ENCODE results near the gene ATP13A5. TPM values are rescaled to one million over a fixed set of nuclear protein-coding genes. Genes with fewer than 3 reads are reported as not detected.

The ATP13A5 gene
- total RNA-seq, 1 donor, result not detected

DNA sequence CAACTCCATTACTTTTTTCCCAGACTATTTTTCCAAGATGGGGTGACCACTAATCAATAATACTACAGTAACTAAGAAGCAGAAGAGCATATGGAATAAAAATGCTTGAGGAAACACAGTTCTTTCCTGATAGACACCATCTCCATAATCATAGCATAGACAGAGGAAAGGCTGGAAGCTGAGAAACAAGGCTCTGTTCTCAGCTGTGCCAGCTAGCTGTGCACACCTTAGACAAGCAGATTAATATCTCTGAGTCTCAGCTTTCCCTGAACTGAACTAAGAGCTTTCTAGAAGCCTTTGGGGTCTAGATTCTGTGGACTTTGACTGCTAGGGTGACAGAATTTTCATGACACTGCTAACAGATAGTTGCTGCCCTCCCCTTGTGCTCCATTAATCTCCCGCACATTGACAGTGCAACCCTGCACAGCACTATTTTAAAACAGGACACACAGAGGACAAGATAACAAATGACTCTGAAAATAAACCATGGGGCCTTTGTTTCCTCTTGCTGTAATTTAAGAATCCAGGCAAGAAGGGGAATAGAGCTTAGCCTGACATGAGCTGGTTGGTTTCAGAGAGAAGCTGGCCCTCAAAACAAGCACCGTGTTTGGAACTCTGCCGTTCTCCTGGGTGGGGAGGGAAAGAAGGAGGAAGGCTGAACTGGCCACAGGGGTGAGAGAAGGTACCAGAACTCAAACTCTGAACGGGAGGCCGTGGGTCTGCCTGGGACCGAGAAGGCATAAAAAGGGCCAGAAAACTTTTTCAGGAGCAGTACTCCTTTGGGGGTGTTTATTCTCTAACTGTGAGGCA is 67.4 kb downstream of the ATP13A5 start:
- no peak overlapping the region for H3K4me3 ChIP-seq (ENCODE audit: low read depth, low read length)
- TF ChIP-seq, protein P1, sequence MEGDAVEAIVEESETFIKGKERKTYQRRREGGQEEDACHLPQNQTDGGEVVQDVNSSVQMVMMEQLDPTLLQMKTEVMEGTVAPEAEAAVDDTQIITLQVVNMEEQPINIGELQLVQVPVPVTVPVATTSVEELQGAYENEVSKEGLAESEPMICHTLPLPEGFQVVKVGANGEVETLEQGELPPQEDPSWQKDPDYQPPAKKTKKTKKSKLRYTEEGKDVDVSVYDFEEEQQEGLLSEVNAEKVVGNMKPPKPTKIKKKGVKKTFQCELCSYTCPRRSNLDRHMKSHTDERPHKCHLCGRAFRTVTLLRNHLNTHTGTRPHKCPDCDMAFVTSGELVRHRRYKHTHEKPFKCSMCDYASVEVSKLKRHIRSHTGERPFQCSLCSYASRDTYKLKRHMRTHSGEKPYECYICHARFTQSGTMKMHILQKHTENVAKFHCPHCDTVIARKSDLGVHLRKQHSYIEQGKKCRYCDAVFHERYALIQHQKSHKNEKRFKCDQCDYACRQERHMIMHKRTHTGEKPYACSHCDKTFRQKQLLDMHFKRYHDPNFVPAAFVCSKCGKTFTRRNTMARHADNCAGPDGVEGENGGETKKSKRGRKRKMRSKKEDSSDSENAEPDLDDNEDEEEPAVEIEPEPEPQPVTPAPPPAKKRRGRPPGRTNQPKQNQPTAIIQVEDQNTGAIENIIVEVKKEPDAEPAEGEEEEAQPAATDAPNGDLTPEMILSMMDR (IDR thresholded peaks at IDR 0.05; ENCODE audit: insufficient read depth, low read length), result no peak
- DNase-seq (ENCODE audit: low read depth), result no peak

GRCh38 chr3:193305356-193305755 is 73.2 kb downstream of the ATP13A5 start:
- H3K4me3 ChIP-seq (ENCODE audit: low read depth, low read length), result no peak overlapping the region
- DNase-seq (ENCODE audit: low read depth), result no peak
- TF ChIP-seq, protein P1 (IDR thresholded peaks at IDR 0.05; ENCODE audit: insufficient read depth, low read length), result no peak

GRCh38 chr3:193301433-193301832 is 77.1 kb downstream of the ATP13A5 start:
- no peak overlapping the region for H3K4me3 ChIP-seq (ENCODE audit: low read depth, low read length)
- peak; percentile 33 for DNase-seq (ENCODE audit: low read depth)
- TF ChIP-seq, protein P1 (IDR thresholded peaks at IDR 0.05; ENCODE audit: insufficient read depth, low read length), result no peak

DNA sequence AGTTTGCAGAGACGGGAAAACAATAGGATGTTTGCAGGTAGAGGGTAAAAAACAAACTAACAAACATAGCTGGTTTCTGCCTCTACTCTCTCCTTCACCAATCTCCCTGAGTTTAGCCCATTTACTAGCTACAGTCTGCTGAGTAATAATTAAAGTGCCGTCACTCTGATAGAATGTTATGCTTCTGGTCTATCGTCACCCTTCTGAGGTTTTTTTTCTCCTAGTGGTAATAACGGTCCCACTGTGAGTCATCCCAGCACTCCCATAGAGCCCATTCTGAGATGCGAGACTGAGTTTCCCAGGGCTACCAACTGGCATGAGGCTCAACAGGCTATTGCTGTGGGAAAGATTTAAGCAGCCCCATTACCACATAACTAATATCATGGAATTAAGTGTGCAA is 81.1 kb downstream of the ATP13A5 start:
- TF ChIP-seq, protein P1 (IDR thresholded peaks at IDR 0.05; ENCODE audit: insufficient read depth, low read length), result no peak
- no peak overlapping the region for H3K4me3 ChIP-seq (ENCODE audit: low read depth, low read length)
- DNase-seq (ENCODE audit: low read depth), result no peak

- no peak overlapping the region for H3K4me3 ChIP-seq (ENCODE audit: low read depth, low read length)
- DNase-seq (ENCODE audit: low read depth), result no peak
- TF ChIP-seq, protein P1 (IDR thresholded peaks at IDR 0.05; ENCODE audit: insufficient read depth, low read length), result no peak
These were observed 82.6 kb downstream of the ATP13A5 start for GRCh38 chr3:193295985-193296384.

- no peak for DNase-seq (ENCODE audit: low read depth)
- TF ChIP-seq, protein P1 (IDR thresholded peaks at IDR 0.05; ENCODE audit: insufficient read depth, low read length), result no peak
- H3K4me3 ChIP-seq (ENCODE audit: low read depth, low read length), result no peak overlapping the region
These were observed 86.2 kb downstream of the ATP13A5 start for GRCh38 chr3:193292386-193292785.

Data from fibroblast of the aortic adventitia (primary cell).